Lung (tissue), 12 donors: Measurements from ENCODE around the gene EIF5A. TPM values are rescaled to one million over a fixed set of nuclear protein-coding genes. Genes with fewer than 3 reads are reported as not detected.
A peak's percentile ranks its signal among the peaks of the same experiment; 100 is the strongest.

Experiments used
- ATAC-seq: fragments of 200-7000 bp; cut with Tn5 transposase; one replicate; pipeline ENCODE4 v1.9.1; 2020; ENCODE audit warnings: moderate number of reproducible peaks; ENCODE audit not compliant: insufficient read depth, low FRiP score
- DNase-seq, 3 donors: peaks; one replicate each; pipeline ENCODE4 v3.0.0-alpha.2; 2013 to 2017
- H3K27ac ChIP-seq, 2 donors: one replicate each; pipeline ENCODE4 v1.5.1; 2013; ENCODE audit warnings: mild to moderate bottlenecking in 2 of 2, moderate library complexity in 2 of 2, control low read depth in 1 of 2, inconsistent platforms in 1 of 2, low read depth in 1 of 2, low read length in 1 of 2
- H3K27me3 ChIP-seq, 3 donors: one replicate each; pipeline ENCODE4 v1.5.1; 2013; ENCODE audit warnings: low read length in 2 of 3; ENCODE audit not compliant: control insufficient read depth in 3 of 3, insufficient read depth in 3 of 3
- H3K36me3 ChIP-seq, 4 donors: one replicate each; pipeline ENCODE4 v1.5.1; 2013; ENCODE audit warnings: low read length in 4 of 4, mild to moderate bottlenecking in 1 of 4, moderate library complexity in 1 of 4; ENCODE audit not compliant: control insufficient read depth in 4 of 4, insufficient read depth in 4 of 4
- H3K4me1 ChIP-seq, 5 donors: one replicate each; pipeline ENCODE4 v1.5.1; 2013; ENCODE audit warnings: low read length in 5 of 5, mild to moderate bottlenecking in 2 of 5, moderate library complexity in 1 of 5; ENCODE audit not compliant: control insufficient read depth in 5 of 5, insufficient read depth in 5 of 5
- H3K4me3 ChIP-seq: one replicate; pipeline ENCODE4 v1.5.1; 2013; ENCODE audit warnings: mild to moderate bottlenecking, control low read depth, moderate library complexity
- H3K9ac ChIP-seq, 2 donors: one replicate each; pipeline ENCODE4 v1.5.1; 2013; ENCODE audit warnings: low read length in 2 of 2, control low read depth in 1 of 2; ENCODE audit not compliant: insufficient read depth in 1 of 2
- H3K9me3 ChIP-seq, 4 donors: one replicate each; pipeline ENCODE4 v1.5.1; 2013; ENCODE audit warnings: low read length in 3 of 4, mild to moderate bottlenecking in 1 of 4, moderate library complexity in 1 of 4; ENCODE audit not compliant: control insufficient read depth in 4 of 4, insufficient read depth in 3 of 4
- CTCF ChIP-seq: IDR thresholded peaks from 2 replicates; pipeline ENCODE4 v1.5.1; 2012; ENCODE audit warnings: mild to moderate bottlenecking; ENCODE audit errors: control extremely low read depth, extremely low read depth
- WGBS, 2 donors: extraction: QIAGEN DNeasy Blood & Tissue Kit; methylation state at CpG; one replicate each; pipeline ENCODE4 v1.1.7; 2013; 5-methylcytosine and 5-hydroxymethylcytosine counted together
- polyA plus RNA-seq, 2 donors: library from polyadenylated mRNA; stranded (reverse); fragments of 200-250 nt; gene quantifications; one replicate each; pipeline ENCODE4 v1.2.1, GENCODE V29; 2013
- total RNA-seq, 2 donors: library from RNA; depleted of rRNA in 1 of 2; stranded (reverse); fragments of >200 nt in 1 of 2; gene quantifications; one replicate each; pipeline ENCODE4 v1.2.1, GENCODE V29; 2014 to 2021
- donor health status: control.
- donor health status: control.
- donor health status: Bipolar disorder and iron deficiency.
- donor health status: healthy.
- donor health status: DM: yes; HTN: yes; CAD: no.

Gene EIF5A
- total and polyA plus RNA-seq, 4 donors: 104 to 607 (median 556) TPM

DNA sequence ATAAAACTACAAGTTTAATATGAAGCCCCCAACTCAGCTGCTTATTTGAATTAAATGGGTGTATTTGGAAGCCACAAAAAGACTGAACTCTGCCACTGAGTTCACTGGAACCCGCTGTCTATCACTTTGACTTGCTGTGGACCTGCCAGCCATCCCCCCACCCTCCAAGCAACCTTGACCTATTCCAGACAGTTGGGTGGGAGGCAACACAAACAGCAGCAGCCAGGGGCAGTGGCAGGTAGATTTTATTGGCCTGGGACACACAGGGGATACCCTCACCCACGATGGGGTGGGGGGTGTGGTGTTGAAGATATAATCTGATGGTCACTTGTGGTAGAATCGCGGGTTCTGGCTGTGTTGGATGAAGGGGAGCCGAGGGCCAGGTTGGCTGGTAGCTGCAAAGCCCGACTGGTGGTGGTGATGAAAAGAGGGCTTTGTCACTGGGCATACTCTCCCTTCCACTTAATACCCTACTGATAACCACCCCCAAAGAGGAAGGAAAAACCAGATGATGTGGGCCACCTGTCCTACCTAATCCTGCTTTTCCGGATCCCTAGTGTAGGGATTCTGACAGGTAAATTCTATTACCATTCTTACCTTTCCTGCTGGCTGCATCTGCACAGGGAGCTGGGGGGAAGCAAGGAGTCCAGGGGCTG is 5.1 kb downstream of the EIF5A start:
- 83% methylated on average over 7 of the region's 7 CpGs for WGBS, 2 donors
- H3K4me1 ChIP-seq: peaks cover 6 to 26% (median 19%) of the 10 kb centered on the region in 5 donors
- DNase-seq: no peak
- H3K36me3 ChIP-seq: peaks cover 17 to 43% (median 41%) of the 10 kb centered on the region in 4 donors
- H3K4me3 ChIP-seq: no peak overlapping the region
- H3K27me3 ChIP-seq: no peaks in the 10 kb centered on the region
- H3K9ac ChIP-seq: no peak overlapping the region
- no peak for TF ChIP-seq CTCF
- no peak for ATAC-seq
- H3K27ac ChIP-seq: no peak overlapping the region
- peaks cover 0 to 2% (median 0%) of the 10 kb centered on the region in 4 donors for H3K9me3 ChIP-seq

DNA sequence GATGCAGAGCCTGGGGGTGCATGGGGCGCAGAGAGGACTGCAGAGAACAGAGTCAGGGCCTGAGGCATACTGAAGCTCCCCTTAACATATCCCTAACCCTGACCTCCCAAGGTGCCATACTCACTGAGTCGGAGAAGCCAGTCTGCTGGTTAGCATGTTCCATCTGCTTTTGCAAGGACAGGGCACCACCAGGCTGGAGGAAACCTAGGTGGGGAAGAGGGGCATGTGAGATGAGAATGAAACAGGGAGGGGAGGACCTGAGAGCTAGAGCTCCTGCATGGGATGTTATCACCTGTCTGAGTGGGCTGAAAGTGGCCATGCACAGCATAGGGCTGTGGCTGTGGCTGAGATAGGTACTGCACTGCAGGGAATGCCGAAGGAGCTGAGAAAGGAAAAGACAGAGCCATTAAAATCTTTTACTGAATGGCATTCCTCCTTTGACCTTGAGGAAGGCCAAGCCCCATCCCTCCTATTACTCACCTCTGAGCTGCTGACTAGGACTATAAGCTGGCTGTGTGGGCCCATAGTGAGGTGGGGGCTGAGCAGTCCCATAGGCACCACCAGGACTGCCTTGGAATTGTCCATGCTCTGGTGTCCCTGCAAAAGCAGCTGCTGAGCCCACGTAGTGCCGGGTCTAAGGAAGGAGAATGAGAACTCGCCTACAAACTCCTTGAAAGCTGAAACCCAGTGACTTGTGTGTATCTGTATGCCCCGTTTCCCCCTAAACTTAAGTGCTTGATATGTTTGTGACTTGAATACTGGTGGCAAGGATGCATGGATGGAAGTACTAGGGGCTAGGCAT is 5.9 kb downstream of the EIF5A start:
- WGBS, 2 donors: 89 to 91% methylated on average over 7 of the region's 7 CpGs
- no peak for TF ChIP-seq CTCF
- H3K4me3 ChIP-seq: no peak overlapping the region
- H3K4me1 ChIP-seq: peaks cover 6 to 25% (median 19%) of the 10 kb centered on the region in 5 donors
- H3K27ac ChIP-seq: no peak overlapping the region
- no peak overlapping the region for H3K9ac ChIP-seq
- H3K36me3 ChIP-seq: peaks cover 17 to 50% (median 42%) of the 10 kb centered on the region in 4 donors
- ATAC-seq: no peak
- H3K9me3 ChIP-seq: peaks cover 0 to 2% (median 0%) of the 10 kb centered on the region in 4 donors
- H3K27me3 ChIP-seq: no peaks in the 10 kb centered on the region
- no peak for DNase-seq

DNA sequence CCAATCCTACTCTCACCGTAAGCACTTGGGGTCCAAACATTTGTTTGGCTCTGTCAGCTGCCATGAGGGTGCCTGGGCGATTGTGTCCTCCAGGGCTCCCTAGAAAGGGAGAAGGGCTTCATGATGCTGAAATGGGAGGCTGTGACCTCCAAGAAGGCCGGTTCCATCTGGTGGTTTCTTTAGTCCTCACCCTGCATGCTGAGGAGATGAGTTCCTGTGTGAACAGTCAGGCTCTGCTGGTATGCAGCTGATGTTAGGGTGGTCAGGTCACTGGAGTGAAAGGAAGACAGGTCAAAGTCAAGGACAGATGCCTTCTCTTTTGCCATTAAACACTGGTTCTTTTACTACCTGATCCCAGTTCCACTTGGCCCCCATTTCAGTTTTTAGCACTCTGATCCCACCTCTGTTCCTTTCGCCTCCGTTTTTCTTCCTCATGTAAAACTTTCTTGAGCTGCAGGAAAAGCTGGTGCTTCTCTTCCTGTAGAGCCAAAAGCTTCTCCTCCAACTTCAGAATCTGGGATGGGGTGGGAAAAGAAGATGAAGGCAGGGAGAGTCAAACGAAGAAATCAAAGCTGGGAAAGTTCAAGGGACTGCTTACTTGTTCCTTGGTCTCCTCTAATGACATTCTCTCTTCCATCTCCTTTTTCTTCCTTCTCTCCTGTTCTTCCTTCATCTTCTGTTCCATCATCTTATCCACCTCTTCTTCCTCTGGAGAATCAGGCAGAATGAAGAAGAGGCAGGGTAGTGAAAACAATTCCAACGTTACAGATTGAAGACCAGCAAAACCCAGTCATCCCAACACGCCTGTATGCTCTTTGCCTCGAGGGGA is 6.7 kb downstream of the EIF5A start:
- peak overlapping the region; percentile 25 to 73 for H3K9ac ChIP-seq
- peak overlapping the region; percentile 95 to 96 for H3K27ac ChIP-seq
- H3K4me1 ChIP-seq: peaks cover 6 to 22% (median 18%) of the 10 kb centered on the region in 5 donors
- H3K36me3 ChIP-seq: peaks cover 17 to 58% (median 45%) of the 10 kb centered on the region in 4 donors
- WGBS, 2 donors: 47 to 55% methylated on average over 9 of the region's 9 CpGs
- no peak for ATAC-seq
- H3K9me3 ChIP-seq: peaks cover 0 to 2% (median 0%) of the 10 kb centered on the region in 4 donors
- peak overlapping the region; percentile 90 for H3K4me3 ChIP-seq
- no peak for TF ChIP-seq CTCF
- H3K27me3 ChIP-seq: no peaks in the 10 kb centered on the region
- no peak for DNase-seq
